ENCODE data around the gene SLC35F3. TPM values are rescaled to one million over a fixed set of nuclear protein-coding genes. Genes with fewer than 3 reads are reported as not detected.

The SLC35F3 gene
- total RNA-seq, 1 experiment from 2014 or later, result 22.7 TPM

DNA sequence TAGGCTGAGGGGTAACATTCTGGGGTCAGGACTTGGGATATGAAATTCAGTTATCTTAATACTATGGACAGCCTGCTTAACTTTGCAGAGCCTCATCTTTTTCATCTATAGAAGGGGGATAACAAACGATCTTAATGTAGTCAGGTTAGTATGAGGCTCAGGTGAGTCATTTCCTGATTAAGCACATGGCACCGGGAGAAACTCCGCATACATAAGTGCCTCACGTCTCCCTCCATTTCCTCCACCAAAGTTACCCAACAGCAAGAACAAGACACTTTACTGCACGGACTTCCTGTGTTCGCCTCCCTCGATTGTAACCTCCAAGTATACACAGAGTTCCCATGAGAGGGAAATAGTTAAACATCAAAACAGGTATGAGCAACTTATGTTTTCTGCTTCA lies 356.1 kb downstream of the SLC35F3 start:
- peaks cover 21% of the 10 kb centered on the region for H3K4me1 ChIP-seq (ENCODE audit: insufficient read depth, low read length, poor library complexity, severe bottlenecking)
- peaks cover 13% of the 10 kb centered on the region for H3K9me3 ChIP-seq (ENCODE audit: low read depth, low read length, poor library complexity, severe bottlenecking)
- peak; percentile 74 for DNase-seq (ENCODE audit: low spot score)
- no peaks in the 10 kb centered on the region for H3K36me3 ChIP-seq (ENCODE audit: insufficient read depth, low read length, poor library complexity, severe bottlenecking)
- intact Hi-C loops (cut with micrococcal nuclease; ENCODE audit: unreplicated experiment), result no loop called here
- H3K27me3 ChIP-seq (replicated peaks; ENCODE audit: insufficient read depth, low read depth, low read length, poor library complexity), result no peaks in the 10 kb centered on the region
- no peak overlapping the region for H3K27ac ChIP-seq (ENCODE audit: low read depth, low read length, poor library complexity, severe bottlenecking)
- no peak overlapping the region for H3K4me3 ChIP-seq (ENCODE audit: low read depth, low read length, poor library complexity, severe bottlenecking)
- BruUV-seq (replicated peaks), result no TSS peak
- POLR2A ChIA-PET (ENCODE audit: low non-redundant PET), result no interaction called here
- CTCF ChIA-PET, result no interaction called here
- no peak for TF ChIP-seq EZH2 (IDR thresholded peaks at IDR 0.05; ENCODE audit: borderline replicate concordance, low read depth, low read length, poor library complexity, severe bottlenecking)
- TF ChIP-seq, protein P1, sequence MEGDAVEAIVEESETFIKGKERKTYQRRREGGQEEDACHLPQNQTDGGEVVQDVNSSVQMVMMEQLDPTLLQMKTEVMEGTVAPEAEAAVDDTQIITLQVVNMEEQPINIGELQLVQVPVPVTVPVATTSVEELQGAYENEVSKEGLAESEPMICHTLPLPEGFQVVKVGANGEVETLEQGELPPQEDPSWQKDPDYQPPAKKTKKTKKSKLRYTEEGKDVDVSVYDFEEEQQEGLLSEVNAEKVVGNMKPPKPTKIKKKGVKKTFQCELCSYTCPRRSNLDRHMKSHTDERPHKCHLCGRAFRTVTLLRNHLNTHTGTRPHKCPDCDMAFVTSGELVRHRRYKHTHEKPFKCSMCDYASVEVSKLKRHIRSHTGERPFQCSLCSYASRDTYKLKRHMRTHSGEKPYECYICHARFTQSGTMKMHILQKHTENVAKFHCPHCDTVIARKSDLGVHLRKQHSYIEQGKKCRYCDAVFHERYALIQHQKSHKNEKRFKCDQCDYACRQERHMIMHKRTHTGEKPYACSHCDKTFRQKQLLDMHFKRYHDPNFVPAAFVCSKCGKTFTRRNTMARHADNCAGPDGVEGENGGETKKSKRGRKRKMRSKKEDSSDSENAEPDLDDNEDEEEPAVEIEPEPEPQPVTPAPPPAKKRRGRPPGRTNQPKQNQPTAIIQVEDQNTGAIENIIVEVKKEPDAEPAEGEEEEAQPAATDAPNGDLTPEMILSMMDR (conservative IDR thresholded peaks at IDR 0.05; ENCODE audit: low read depth, low read length), result no peak

DNA sequence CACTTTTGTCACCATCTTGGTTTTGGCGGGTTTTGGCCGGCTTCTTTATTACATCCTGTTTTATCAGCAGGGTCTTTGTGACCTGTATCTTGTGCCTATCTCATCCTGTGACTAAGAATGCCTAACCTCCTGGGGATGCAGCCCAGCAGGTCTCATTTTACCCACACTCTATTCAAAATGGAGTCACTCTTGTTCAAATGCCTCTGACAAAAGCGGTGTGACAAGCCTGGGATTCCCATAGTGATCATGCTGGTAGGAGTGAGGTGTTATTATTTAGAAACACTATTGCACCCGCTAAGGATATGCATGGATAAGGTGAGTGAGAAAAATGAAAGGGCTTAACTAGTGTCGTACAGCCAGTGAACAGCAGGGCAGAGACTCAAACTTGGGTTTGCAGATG lies 357.1 kb downstream of the SLC35F3 start:
- Histone ChIP-seq H3K4me3 (ENCODE audit: low read depth, low read length, poor library complexity, severe bottlenecking) (no peak overlapping the region), H3K27ac (ENCODE audit: low read depth, low read length, poor library complexity, severe bottlenecking) (no peak overlapping the region), H3K4me1 (ENCODE audit: insufficient read depth, low read length, poor library complexity, severe bottlenecking) (peaks cover 21% of the 10 kb centered on the region), H3K36me3 (ENCODE audit: insufficient read depth, low read length, poor library complexity, severe bottlenecking) (no peaks in the 10 kb centered on the region), H3K27me3 (replicated peaks; ENCODE audit: insufficient read depth, low read depth, low read length, poor library complexity) (no peaks in the 10 kb centered on the region), H3K9me3 (ENCODE audit: low read depth, low read length, poor library complexity, severe bottlenecking) (peaks cover 13% of the 10 kb centered on the region)
- DNase-seq (ENCODE audit: low spot score), result peak; percentile 29
- POLR2A ChIA-PET (ENCODE audit: low non-redundant PET), result no interaction called here
- intact Hi-C loops (cut with micrococcal nuclease; ENCODE audit: unreplicated experiment), result no loop called here
- CTCF ChIA-PET, result no interaction called here
- no TSS peak for BruUV-seq (replicated peaks)
- TF ChIP-seq EZH2 (IDR thresholded peaks at IDR 0.05; ENCODE audit: borderline replicate concordance, low read depth, low read length, poor library complexity, severe bottlenecking), result no peak
- TF ChIP-seq, protein P1 (conservative IDR thresholded peaks at IDR 0.05; ENCODE audit: low read depth, low read length), result no peak

DNA sequence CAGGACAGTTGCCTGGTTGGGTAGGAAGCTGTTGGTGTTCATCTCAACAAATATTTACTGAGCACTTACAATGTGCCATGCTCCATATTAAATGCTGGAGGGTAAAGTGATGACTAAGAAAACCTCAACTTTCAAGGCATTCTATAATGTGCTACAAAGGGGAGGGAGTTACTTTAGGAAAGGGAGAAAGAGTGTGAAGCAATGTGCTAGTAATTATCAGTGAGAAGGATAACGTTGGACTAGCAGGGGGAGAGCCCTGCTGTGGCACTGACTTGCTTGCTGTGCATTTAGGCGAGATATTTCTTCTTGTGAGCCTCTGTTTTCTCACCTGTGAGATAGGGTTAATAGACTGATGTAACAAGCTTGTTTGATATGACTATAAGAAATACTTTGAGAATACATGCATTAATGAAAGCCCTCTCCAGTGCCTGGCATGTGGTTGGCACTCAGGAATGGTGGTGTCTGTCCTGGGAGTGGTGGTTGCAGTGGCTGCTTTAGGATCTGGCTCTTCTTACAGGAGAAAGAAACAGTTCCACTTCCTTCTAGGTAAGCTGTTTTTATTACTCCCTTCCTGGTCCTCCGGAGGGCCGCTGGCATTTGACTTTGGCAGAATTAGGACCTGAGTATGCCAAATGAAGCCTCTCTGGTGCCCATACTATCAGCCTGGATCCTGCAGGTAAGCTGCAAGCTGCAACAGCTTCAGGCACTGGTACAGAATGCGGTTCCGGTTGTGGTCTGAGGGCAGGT lies 357.7 kb downstream of the SLC35F3 start:
- no TSS peak for BruUV-seq (replicated peaks)
- ChIA-PET CTCF (no interaction called here), POLR2A (ENCODE audit: low non-redundant PET) (no interaction called here)
- H3K4me1 ChIP-seq (ENCODE audit: insufficient read depth, low read length, poor library complexity, severe bottlenecking), result peaks cover 21% of the 10 kb centered on the region
- H3K9me3 ChIP-seq (ENCODE audit: low read depth, low read length, poor library complexity, severe bottlenecking), result peaks cover 9% of the 10 kb centered on the region
- peak; percentile 42 for DNase-seq (ENCODE audit: low spot score)
- intact Hi-C loops (cut with micrococcal nuclease; ENCODE audit: unreplicated experiment), result no loop called here
- H3K27ac ChIP-seq (ENCODE audit: low read depth, low read length, poor library complexity, severe bottlenecking), result no peak overlapping the region
- H3K27me3 ChIP-seq (replicated peaks; ENCODE audit: insufficient read depth, low read depth, low read length, poor library complexity), result no peaks in the 10 kb centered on the region
- no peaks in the 10 kb centered on the region for H3K36me3 ChIP-seq (ENCODE audit: insufficient read depth, low read length, poor library complexity, severe bottlenecking)
- H3K4me3 ChIP-seq (ENCODE audit: low read depth, low read length, poor library complexity, severe bottlenecking), result no peak overlapping the region
- TF ChIP-seq, protein P1 (conservative IDR thresholded peaks at IDR 0.05; ENCODE audit: low read depth, low read length), result no peak
- no peak for TF ChIP-seq EZH2 (IDR thresholded peaks at IDR 0.05; ENCODE audit: borderline replicate concordance, low read depth, low read length, poor library complexity, severe bottlenecking)
